GM19438 (cell line): Measurements from ENCODE around the gene FIGLA.
"Not testable (repeated sequence)": the region's sequence is repeated elsewhere in the genome, so short reads cannot be mapped to it uniquely, and the experiment has no call there.

Experiments used
- ATAC-seq: cut with Tn5 transposase; IDR thresholded peaks from one replicate; pipeline ENCODE4 v1.9.1; 2021; ENCODE audit warnings: low read depth; ENCODE audit not compliant: unreplicated experiment

FIGLA gene

GRCh38 chr2:70808983-70809958, 18.8 kb upstream of the FIGLA start:
- ATAC-seq, result no peak

DNA sequence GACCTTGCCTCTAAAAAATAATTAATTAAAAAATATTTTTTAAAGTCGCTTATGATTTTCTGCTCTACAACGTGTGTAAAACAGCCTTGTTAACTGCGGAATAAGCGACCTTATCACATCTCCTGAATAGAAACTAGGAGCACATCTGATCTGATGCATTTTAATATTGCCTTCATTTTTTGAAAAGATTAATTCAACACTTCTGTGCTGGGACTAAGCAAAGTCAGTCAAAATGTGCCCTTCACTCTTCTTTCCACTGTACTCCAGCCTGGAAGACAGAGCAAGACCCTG, 17.3 kb upstream of the FIGLA start:
- ATAC-seq, result no peak

- ATAC-seq, result no peak
These were observed 16.8 kb upstream of the FIGLA start for GRCh38 chr2:70807102-70807827.

- no peak for ATAC-seq
These were observed 16.2 kb upstream of the FIGLA start for GRCh38 chr2:70806620-70807019.

- no peak for ATAC-seq
These were observed 15.6 kb upstream of the FIGLA start for GRCh38 chr2:70806013-70806412.

- ATAC-seq, result no peak
These were observed 11.3 kb upstream of the FIGLA start for GRCh38 chr2:70801607-70802263.

- no peak for ATAC-seq
These were observed 9.3 kb upstream of the FIGLA start for GRCh38 chr2:70799706-70800105.

- not testable (repeated sequence) for ATAC-seq
These were observed 7.6 kb upstream of the FIGLA start for GRCh38 chr2:70797996-70798395.

GRCh38 chr2:70797506-70797905, 7.1 kb upstream of the FIGLA start:
- no peak for ATAC-seq

- no peak for ATAC-seq
These were observed 5.8 kb upstream of the FIGLA start for GRCh38 chr2:70796262-70796661.

- no peak for ATAC-seq
These were observed 4.9 kb upstream of the FIGLA start for GRCh38 chr2:70795164-70795995.

DNA sequence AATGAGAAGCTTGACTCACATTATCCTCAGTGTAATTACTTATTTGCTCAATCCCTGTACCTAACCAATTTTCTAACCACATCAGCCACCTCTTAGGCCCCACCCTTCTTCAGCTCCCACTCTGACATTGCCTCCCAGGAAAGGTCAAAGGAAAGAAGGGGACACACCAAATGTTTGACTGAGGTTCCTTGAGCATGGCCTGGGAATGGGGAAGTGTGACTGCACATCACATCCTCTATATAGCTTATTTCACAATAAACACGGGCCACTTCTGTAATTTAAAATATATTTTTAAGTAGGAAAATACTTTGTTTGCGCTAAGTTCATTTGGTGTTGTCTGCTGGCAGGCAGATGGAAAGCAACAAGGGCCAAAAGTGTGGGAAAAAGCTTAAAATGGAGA, 3.0 kb upstream of the FIGLA start:
- no peak for ATAC-seq

DNA sequence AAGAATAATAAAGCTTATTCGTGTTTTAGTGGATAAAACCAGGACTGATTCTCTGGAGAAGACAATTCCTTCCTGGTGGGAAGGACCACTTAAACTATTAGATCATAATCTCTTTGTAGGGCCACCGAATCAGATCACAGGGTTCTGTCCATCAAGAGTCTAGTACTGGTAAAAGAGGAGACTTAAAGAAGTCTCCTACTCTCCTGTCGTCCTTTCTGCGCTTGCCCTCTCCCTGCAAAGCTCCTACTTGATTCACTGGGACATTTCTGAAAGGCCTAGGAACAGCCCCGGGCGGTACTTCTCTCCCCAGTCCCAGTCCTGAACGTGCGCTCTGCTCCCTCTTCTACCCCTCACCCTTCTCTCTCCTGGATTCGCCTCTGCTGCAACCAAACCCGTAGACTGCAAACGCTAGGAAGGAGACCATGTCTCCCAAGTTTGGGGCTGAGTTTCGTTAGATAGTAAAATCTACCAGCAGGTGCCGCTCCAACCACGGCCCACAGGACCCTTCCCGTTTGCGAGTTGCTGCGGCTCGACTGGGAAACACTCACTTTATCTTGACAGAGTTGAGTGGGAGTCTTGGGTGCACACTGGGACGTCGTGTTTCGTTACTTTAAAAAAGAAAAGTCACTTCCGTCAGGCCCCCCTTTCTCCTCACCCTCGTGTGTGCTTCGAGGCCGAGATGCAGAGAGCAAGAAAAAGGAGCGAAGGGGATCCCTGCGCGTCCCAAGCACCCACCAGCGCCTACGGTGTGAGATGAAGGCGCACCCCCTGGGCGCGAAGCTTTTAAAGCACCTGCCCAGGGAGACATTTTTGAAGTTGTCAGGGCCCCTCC, 923 bp downstream of the FIGLA start:
- no peak for ATAC-seq

DNA sequence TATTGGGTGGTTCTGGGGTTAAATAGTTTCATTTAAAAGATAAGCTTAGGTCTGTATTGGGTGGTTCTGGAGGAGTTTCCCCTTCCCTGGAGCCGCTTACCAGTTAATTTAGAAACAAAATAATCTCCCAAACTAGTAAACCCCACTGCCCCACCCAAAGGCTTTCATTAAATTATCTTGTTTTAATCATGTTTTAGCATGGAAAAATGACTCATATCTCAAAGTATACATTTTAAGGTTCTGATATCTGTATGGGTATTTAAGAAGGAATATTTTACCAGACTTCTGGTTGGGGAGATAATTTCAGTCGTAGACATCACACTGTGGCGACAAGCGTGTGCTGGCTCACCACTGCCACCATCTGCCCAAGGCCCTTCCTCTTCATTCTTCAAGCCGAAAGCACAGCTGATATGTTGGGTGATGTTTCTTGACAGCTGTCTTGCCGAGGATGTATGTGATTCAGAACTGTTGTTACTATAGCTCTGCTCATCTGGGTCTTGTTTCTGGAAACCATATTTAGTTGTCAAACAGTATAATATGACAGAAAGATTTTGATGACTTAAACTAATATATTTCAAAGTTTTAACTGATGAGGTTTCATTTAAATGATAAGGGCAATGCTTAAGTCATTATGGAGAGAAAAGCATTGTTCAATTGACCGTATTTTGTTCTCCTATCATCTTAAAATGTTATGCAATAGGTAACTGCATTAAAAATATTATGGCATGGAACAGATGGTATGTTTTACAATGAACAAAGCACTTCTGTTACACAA, 5.1 kb downstream of the FIGLA start:
- ATAC-seq, result no peak

DNA sequence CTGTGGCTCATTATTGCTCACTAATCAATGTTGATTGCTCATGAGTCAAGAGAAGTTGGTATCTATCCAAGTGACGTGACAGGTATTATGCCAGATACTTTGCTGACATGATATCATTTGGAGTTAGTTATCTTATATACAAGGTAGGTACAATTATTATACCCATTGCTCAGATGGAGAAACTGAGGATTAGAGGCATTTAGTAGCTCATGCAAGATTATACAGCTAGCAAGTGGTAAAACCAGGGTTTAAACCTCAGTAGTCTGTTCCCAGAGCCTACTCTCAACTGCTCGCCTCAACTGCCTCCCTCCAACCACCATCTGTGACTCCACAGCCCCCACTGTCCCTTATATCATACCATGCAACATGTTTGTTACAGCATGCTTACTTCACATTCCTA, 6.1 kb downstream of the FIGLA start:
- no peak for ATAC-seq

DNA sequence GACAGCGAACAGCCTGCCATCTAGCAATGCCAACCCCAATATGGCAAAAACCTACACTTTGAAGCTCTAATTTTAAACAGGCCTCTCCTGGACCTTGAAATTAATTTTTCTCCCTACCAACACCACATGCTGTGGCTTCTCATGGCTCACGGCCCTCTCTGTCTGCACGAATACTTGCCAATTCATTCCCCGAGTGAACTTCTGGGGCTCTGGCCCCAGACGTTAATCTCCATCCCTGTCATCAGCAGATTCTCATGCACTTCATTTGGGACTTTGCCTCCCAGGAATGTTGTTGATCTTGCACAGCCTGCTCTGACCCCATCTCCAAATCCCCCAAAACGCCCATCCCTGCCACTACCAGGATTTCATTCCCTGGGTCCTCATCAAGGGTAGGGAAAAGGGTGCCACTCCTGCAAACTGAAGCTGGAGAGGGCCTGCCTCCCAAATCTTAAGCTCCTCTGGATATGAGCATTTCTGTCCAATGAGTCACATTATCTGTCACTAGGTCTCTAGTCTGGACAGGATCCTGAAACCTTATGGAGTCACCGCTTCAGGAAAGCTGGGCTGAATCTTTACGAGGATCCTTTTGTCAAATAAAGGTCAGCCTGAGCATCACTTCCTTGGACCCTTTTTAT, 10.4 kb downstream of the FIGLA start:
- no peak for ATAC-seq

GRCh38 chr2:70779491-70779890, 11.0 kb downstream of the FIGLA start:
- ATAC-seq, result no peak

DNA sequence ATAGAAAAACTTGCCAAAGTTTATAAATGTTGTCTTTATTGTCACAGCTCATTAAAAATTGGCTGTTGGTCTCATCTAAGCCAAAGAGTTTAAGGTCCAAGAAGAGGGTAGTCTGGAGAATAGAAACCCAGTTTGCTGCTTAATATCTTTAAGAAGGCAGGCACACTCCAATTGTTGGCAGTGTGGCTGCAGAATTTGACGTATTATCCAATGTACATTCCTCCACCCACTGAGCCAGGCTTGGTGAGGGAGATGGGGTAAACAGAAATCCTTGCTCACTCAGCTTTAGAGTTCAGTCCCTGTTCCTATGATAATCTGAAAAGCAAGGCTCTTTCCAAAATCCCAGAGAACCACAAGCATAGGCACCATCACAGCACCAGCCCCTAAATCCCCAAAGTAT, 11.8 kb downstream of the FIGLA start:
- ATAC-seq, result no peak

DNA sequence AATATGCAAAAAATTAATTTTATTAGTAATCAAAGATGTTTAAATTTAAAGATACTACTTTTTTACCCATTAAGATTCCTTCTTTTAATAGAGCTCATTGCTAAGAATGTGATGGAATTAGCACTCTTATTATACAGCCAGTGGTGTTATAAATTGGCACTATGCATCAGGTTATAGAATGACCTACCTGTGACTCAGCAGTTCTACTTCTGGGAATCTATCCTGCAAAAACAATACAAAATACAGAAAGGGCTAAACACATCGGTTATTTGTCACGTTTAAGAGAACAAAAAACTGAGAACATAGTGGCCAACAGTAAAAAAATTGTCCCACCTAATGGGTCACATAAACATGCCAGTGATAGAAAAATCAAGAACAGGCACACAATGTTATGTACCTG, 13.0 kb downstream of the FIGLA start:
- no peak for ATAC-seq
